WTC11 (cell line): ENCODE results near the gene UGGT1. TPM values are rescaled to one million over a fixed set of nuclear protein-coding genes. Genes with fewer than 3 reads are reported as not detected.

Experiments
- ATAC-seq: fragments of 200-7000 bp; cut with Tn5 transposase; 2 replicates; pipeline ENCODE4 v1.10.0; 2021; ENCODE audit warnings: mild to moderate bottlenecking, moderate library complexity
- CTCF ChIA-PET: fragments of 300-600 bp; sonication (Branson Sonifier 250); formaldehyde crosslinking; loops from one replicate; lab custom pipeline; 2021; ENCODE audit warnings: antibody characterized with exemption; lab: Charles Lee
- POLR2A ChIA-PET: fragments of 350-600 bp; sonication (Branson Sonifier 250); formaldehyde crosslinking; loops from one replicate; lab custom pipeline; 2021; ENCODE audit warnings: antibody characterized with exemption; lab: Charles Lee
- DNase-seq: peaks from one replicate; pipeline ENCODE4 v3.0.0; 2021; ENCODE audit warnings: low spot score
- H3K27ac Mint-ChIP-seq: 2 replicates; pipeline ENCODE4 v1.8.0; 2021; ENCODE audit warnings: mixed read lengths
- H3K27me3 Mint-ChIP-seq: 2 replicates; pipeline ENCODE4 v1.8.0; 2021; ENCODE audit warnings: low read depth, mild to moderate bottlenecking, moderate library complexity, mixed read lengths
- H3K36me3 Mint-ChIP-seq: 2 replicates; pipeline ENCODE4 v1.8.0; 2021; ENCODE audit warnings: mixed read lengths
- H3K4me1 Mint-ChIP-seq: 2 replicates; pipeline ENCODE4 v1.8.0; 2022; ENCODE audit warnings: mixed read lengths
- H3K4me3 Mint-ChIP-seq: 2 replicates; pipeline ENCODE4 v1.8.0; 2021; ENCODE audit warnings: mild to moderate bottlenecking, moderate library complexity, mixed read lengths
- H3K9me3 Mint-ChIP-seq: 2 replicates; pipeline ENCODE4 v1.8.0; 2021; ENCODE audit warnings: mixed read lengths
- AR ChIP-seq: fragments of 250-450 bp; sonication (Bioruptor Pico); IDR thresholded peaks from 2 replicates; pipeline ENCODE4 v1.9.0; 2021; ENCODE audit warnings: mild to moderate bottlenecking
- CREB1 ChIP-seq: sonication (generic); formaldehyde crosslinking; IDR thresholded peaks from 2 replicates; pipeline ENCODE4 v1.8.0; 2023; ENCODE audit warnings: mild to moderate bottlenecking, missing genetic modification reagents
- CREM ChIP-seq: sonication (generic); formaldehyde crosslinking; IDR thresholded peaks from 2 replicates; pipeline ENCODE4 v1.8.1; 2022; ENCODE audit warnings: mild to moderate bottlenecking, missing genetic modification reagents, moderate library complexity
- EMX1 ChIP-seq: fragments of 250-450 bp; sonication (Bioruptor Pico); IDR thresholded peaks from 2 replicates; pipeline ENCODE4 v1.8.0; 2021; ENCODE audit warnings: mild to moderate bottlenecking
- ETV6 ChIP-seq: sonication (generic); formaldehyde crosslinking; IDR thresholded peaks from 2 replicates; pipeline ENCODE4 v1.8.1; 2022; ENCODE audit warnings: mild to moderate bottlenecking, missing genetic modification reagents
- HMGXB4 ChIP-seq: sonication (generic); formaldehyde crosslinking; IDR thresholded peaks from 2 replicates; pipeline ENCODE4 v1.8.1; 2023; ENCODE audit warnings: mild to moderate bottlenecking, moderate library complexity, missing genetic modification reagents
- JUN ChIP-seq: sonication (generic); formaldehyde crosslinking; IDR thresholded peaks from 2 replicates; pipeline ENCODE4 v1.8.0; 2023; ENCODE audit warnings: mild to moderate bottlenecking, missing genetic modification reagents
- KAT7 ChIP-seq: sonication (generic); formaldehyde crosslinking; IDR thresholded peaks from 2 replicates; pipeline ENCODE4 v1.8.1; 2023; ENCODE audit warnings: missing genetic modification reagents, mild to moderate bottlenecking, borderline replicate concordance
- MAX ChIP-seq: sonication (generic); formaldehyde crosslinking; IDR thresholded peaks from 2 replicates; pipeline ENCODE4 v1.8.0; 2022; ENCODE audit warnings: mild to moderate bottlenecking, missing genetic modification reagents
- MXD4 ChIP-seq: fragments of 250-450 bp; sonication (Bioruptor Pico); IDR thresholded peaks from 2 replicates; pipeline ENCODE4 v1.8.0; 2021; ENCODE audit warnings: mild to moderate bottlenecking, moderate library complexity, borderline replicate concordance
- NFATC4 ChIP-seq: fragments of 250-450 bp; sonication (Bioruptor Pico); IDR thresholded peaks from 2 replicates; pipeline ENCODE4 v1.9.0; 2021; ENCODE audit warnings: mild to moderate bottlenecking
- NFYB ChIP-seq: sonication (generic); formaldehyde crosslinking; conservative IDR thresholded peaks from 2 replicates; pipeline ENCODE4 v1.8.0; 2022; ENCODE audit warnings: low read depth, missing genetic modification reagents
- OVOL2 ChIP-seq: fragments of 250-450 bp; sonication (Bioruptor Pico); IDR thresholded peaks from 2 replicates; pipeline ENCODE4 v1.9.0; 2021; ENCODE audit warnings: mild to moderate bottlenecking, borderline replicate concordance
- SMAD4 ChIP-seq: sonication (generic); formaldehyde crosslinking; IDR thresholded peaks from 2 replicates; pipeline ENCODE4 v1.8.0; 2022; ENCODE audit warnings: mild to moderate bottlenecking, missing genetic modification reagents
- TEAD4 ChIP-seq: sonication (generic); formaldehyde crosslinking; IDR thresholded peaks from 2 replicates; pipeline ENCODE4 v1.8.0; 2022; ENCODE audit warnings: mild to moderate bottlenecking, missing genetic modification reagents
- ZBTB43 ChIP-seq: sonication (generic); formaldehyde crosslinking; IDR thresholded peaks from 2 replicates; pipeline ENCODE4 v1.8.1; 2023; ENCODE audit warnings: mild to moderate bottlenecking, missing genetic modification reagents
- ZNF219 ChIP-seq: sonication (generic); formaldehyde crosslinking; IDR thresholded peaks from 2 replicates; pipeline ENCODE4 v1.8.0; 2023; ENCODE audit warnings: missing genetic modification reagents, mild to moderate bottlenecking, borderline replicate concordance
- ZNF263 ChIP-seq: sonication (generic); formaldehyde crosslinking; IDR thresholded peaks from 2 replicates; pipeline ENCODE4 v1.8.1; 2022; ENCODE audit warnings: low read depth, mild to moderate bottlenecking, moderate library complexity, missing genetic modification reagents
- ZNF281 ChIP-seq: sonication (generic); formaldehyde crosslinking; IDR thresholded peaks from 2 replicates; pipeline ENCODE4 v1.8.0; 2023; ENCODE audit warnings: mild to moderate bottlenecking, missing genetic modification reagents
- total RNA-seq: library from RNA; stranded (reverse); gene quantifications from 3 replicates; pipeline ENCODE4 v1.2.3, GENCODE V29; 2021

Gene UGGT1
- total RNA-seq, 1 experiment from 2014 or later: 57.9 TPM

GRCh38 chr2:128134573-128134972 lies 43.6 kb downstream of the UGGT1 start (continued):
- TF ChIP-seq ZNF281 (CRISPR knock-in tag): no peak
- no peak for TF ChIP-seq KAT7 (CRISPR knock-in tag)
- TF ChIP-seq NFATC4 (CRISPR knock-in tag): no peak
- no peak for TF ChIP-seq ZBTB43 (CRISPR knock-in tag)

GRCh38 chr2:128137094-128137616 lies 46.2 kb downstream of the UGGT1 start:
- POLR2A ChIA-PET: no interaction called here
- Mint-ChIP-seq H3K4me3 (no peak overlapping the region), H3K9me3 (no peaks in the 10 kb centered on the region), H3K36me3 (peaks cover 61% of the 10 kb centered on the region), H3K27me3 (no peaks in the 10 kb centered on the region), H3K4me1 (no peaks in the 10 kb centered on the region; the same call in 1 of the 2 replicates), H3K27ac (no peak overlapping the region)
- DNase-seq: no peak
- no peak for ATAC-seq
- TF ChIP-seq CREM (CRISPR knock-in tag) (no peak), JUN (CRISPR knock-in tag) (no peak), HMGXB4 (CRISPR knock-in tag) (no peak), SMAD4 (CRISPR knock-in tag) (no peak), ZNF219 (CRISPR knock-in tag) (no peak), MXD4 (no peak), ETV6 (CRISPR knock-in tag) (no peak), NFYB (no peak), OVOL2 (CRISPR knock-in tag) (no peak), TEAD4 (CRISPR knock-in tag) (no peak), MAX (CRISPR knock-in tag) (no peak), EMX1 (CRISPR knock-in tag) (no peak), ZNF263 (no peak), CREB1 (CRISPR knock-in tag) (no peak), AR (CRISPR knock-in tag) (no peak)
- CTCF ChIA-PET: no interaction called here
